ENCODE data around the gene GABRB2.
"Not testable (repeated sequence)": the region's sequence is repeated elsewhere in the genome, so short reads cannot be mapped to it uniquely, and the experiment has no call there.

The GABRB2 gene

GRCh38 chr5:161299053-161299452 lies 247.5 kb downstream of the GABRB2 start:
- no peak for DNase-seq

- not testable (repeated sequence) for DNase-seq
Measured at GRCh38 chr5:161297388-161297787, 249.1 kb downstream of the GABRB2 start.

- no peak for DNase-seq
Measured at GRCh38 chr5:161295721-161296250, 250.7 kb downstream of the GABRB2 start.

GRCh38 chr5:161288071-161288470 lies 258.5 kb downstream of the GABRB2 start:
- no peak for DNase-seq

- peak in 1 of 14 donors; percentile 71 for DNase-seq
Measured at GRCh38 chr5:161287436-161287835, 259.1 kb downstream of the GABRB2 start.

- DNase-seq, result peak in 3 of 14 donors; percentile 2 to 96 (median 26)
Measured at GRCh38 chr5:161286066-161286655, 260.4 kb downstream of the GABRB2 start.

- no peak for DNase-seq
Measured at GRCh38 chr5:161284445-161284844, 262.1 kb downstream of the GABRB2 start.

- DNase-seq, result peak in 2 of 14 donors; percentile 3 to 79
Measured at GRCh38 chr5:161283296-161283695, 263.2 kb downstream of the GABRB2 start.

GRCh38 chr5:161278739-161279660 lies 267.5 kb downstream of the GABRB2 start:
- DNase-seq, result no peak

GRCh38 chr5:161277011-161277410 lies 269.5 kb downstream of the GABRB2 start:
- DNase-seq, result no peak

GRCh38 chr5:161274951-161275350 lies 271.6 kb downstream of the GABRB2 start:
- DNase-seq, result no peak

- no peak for DNase-seq
Measured at GRCh38 chr5:161273410-161273809, 273.1 kb downstream of the GABRB2 start.

GRCh38 chr5:161271816-161272215 lies 274.7 kb downstream of the GABRB2 start:
- peak in 2 of 14 donors; percentile 24 to 92 for DNase-seq

GRCh38 chr5:161269125-161269524 lies 277.4 kb downstream of the GABRB2 start:
- DNase-seq, result no peak

- DNase-seq, result no peak
Measured at GRCh38 chr5:161266954-161267353, 279.6 kb downstream of the GABRB2 start.

- DNase-seq, result no peak
Measured at GRCh38 chr5:161265006-161265405, 281.5 kb downstream of the GABRB2 start.

GRCh38 chr5:161263191-161263590 lies 283.3 kb downstream of the GABRB2 start:
- no peak for DNase-seq

- DNase-seq, result no peak
Measured at GRCh38 chr5:161261668-161262323, 284.7 kb downstream of the GABRB2 start.

- no peak for DNase-seq
Measured at GRCh38 chr5:161258438-161258837, 288.1 kb downstream of the GABRB2 start.

- DNase-seq, result no peak
Measured at GRCh38 chr5:161256957-161257356, 289.6 kb downstream of the GABRB2 start.

- DNase-seq, result not testable (repeated sequence)
Measured at GRCh38 chr5:161252955-161253354, 293.6 kb downstream of the GABRB2 start.

- DNase-seq, result no peak
Measured at GRCh38 chr5:161246749-161247148, 299.8 kb downstream of the GABRB2 start.

GRCh38 chr5:161245846-161246245 lies 300.7 kb downstream of the GABRB2 start:
- not testable (repeated sequence) for DNase-seq

All from C1 segment of cervical spinal cord (tissue), 14 donors.